ENCODE data around the gene STK40.

DNA sequence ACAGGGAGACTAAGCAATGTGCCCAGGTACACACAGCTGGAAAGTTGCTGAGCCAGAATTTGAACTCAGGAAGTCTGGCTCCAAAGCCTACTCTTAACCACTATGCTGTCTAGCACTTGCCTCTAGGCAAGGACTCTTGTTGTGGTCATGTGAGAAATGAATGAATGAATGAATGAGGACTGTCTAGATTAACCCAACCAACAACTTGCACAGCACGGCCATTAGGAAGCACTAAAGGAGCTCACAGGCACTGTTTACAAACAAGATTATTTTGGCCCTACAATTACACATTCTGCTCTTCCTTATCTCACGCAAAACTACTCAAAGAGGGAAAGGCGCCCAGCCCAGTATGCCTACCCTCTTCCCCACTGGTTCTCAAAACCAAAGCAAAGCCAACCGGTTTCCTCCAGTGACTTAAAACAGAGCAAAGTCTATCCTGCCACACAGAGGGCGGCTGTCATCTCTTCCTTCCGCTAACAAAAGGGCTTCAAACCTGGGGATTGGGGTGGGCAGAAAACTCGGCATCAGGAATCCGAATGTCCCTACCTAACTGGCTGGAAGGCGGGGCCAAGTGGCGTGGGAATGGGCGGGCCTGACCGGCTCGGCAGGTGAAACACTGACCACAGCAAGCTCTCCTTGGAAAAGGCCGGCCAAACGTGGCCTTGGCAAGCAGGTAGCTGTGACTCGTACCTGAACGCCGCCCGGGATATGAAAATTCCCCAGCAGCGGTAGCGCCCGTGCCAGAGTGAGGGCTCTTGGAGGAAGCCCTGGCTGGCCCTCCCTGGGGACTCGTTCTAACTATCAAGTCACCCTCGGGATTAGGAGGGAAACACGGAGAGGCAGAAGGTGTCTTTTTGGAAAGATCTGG lies 948 bp downstream of the STK40 start:
- TF ChIP-seq, protein P1, sequence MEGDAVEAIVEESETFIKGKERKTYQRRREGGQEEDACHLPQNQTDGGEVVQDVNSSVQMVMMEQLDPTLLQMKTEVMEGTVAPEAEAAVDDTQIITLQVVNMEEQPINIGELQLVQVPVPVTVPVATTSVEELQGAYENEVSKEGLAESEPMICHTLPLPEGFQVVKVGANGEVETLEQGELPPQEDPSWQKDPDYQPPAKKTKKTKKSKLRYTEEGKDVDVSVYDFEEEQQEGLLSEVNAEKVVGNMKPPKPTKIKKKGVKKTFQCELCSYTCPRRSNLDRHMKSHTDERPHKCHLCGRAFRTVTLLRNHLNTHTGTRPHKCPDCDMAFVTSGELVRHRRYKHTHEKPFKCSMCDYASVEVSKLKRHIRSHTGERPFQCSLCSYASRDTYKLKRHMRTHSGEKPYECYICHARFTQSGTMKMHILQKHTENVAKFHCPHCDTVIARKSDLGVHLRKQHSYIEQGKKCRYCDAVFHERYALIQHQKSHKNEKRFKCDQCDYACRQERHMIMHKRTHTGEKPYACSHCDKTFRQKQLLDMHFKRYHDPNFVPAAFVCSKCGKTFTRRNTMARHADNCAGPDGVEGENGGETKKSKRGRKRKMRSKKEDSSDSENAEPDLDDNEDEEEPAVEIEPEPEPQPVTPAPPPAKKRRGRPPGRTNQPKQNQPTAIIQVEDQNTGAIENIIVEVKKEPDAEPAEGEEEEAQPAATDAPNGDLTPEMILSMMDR (IDR thresholded peaks at IDR 0.05) = no peak
- no peak for TF ChIP-seq POLR2A (IDR thresholded peaks at IDR 0.05)
